Inflammatory macrophage treated with lipopolysaccharide for 4 hours (primary cell): Measurements from ENCODE around the gene ABCC6.
"Not testable (repeated sequence)": the region's sequence is repeated elsewhere in the genome, so short reads cannot be mapped to it uniquely, and the experiment has no call there.

Experiments
- DNase-seq: peaks from one replicate; pipeline ENCODE4 v3.0.0-alpha.2; 2020

The ABCC6 gene

GRCh38 chr16:16221382-16221781 is 1.9 kb downstream of the ABCC6 start:
- DNase-seq, result not testable (repeated sequence)

- DNase-seq, result not testable (repeated sequence)
Measured at GRCh38 chr16:16220449-16220848, 2.8 kb downstream of the ABCC6 start.

- DNase-seq, result not testable (repeated sequence)
Measured at GRCh38 chr16:16218787-16219186, 4.5 kb downstream of the ABCC6 start.

GRCh38 chr16:16218349-16218748 is 4.9 kb downstream of the ABCC6 start:
- DNase-seq, result not testable (repeated sequence)

GRCh38 chr16:16213863-16214293 is 9.4 kb downstream of the ABCC6 start:
- peak; percentile 85 for DNase-seq

- DNase-seq, result not testable (repeated sequence)
Measured at GRCh38 chr16:16211404-16211803, 11.9 kb downstream of the ABCC6 start.

DNA sequence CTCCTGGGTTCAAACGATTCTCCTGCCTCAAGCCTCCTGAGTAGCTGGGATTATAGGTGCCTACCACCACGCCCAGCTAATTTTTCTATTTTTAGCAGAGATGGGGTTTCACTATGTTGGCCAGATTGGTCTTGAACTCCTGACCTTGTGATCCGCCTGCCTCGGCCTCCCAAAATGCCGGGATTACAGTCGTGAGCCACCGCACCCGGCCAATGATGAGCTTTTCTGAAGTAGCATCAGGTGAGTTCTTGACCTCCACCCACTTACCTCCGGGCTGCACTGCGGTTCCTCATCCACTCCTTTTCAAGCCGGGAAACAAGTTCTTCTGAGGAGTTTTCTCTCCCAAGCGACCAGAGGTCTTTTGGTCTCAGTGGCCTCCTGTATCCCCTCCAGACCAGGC is 14.8 kb downstream of the ABCC6 start:
- DNase-seq, result not testable (repeated sequence)

DNA sequence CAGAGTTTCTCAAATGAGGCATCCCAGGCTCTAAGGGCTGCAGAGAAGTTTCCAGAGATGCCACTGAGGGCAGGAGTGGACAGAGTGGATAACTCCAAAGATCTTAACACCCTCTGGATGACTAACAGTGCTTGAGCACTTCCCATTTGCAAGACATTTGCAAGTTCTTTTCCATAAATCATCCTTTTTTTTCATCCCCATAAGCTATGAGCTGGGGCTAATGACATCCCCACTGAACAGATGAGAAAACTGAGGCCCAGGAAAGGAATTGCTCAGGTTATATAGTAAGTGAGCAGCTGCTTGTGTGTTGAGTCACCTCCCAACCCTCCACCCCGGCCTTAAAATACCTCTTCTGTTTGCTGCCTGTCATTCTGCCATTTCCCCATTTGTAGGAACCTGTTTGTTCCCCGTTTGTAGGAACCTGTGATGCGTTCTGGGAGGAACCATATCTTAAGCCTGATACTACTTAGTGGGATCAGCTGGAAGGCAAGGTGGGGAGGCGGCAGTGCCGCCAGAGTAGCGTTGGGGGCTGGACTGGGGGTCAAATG is 15.4 kb downstream of the ABCC6 start:
- DNase-seq, result peak; percentile 28

- peak; percentile 80 for DNase-seq
Measured at GRCh38 chr16:16207097-16207786, 16.1 kb downstream of the ABCC6 start.

- not testable (repeated sequence) for DNase-seq
Measured at GRCh38 chr16:16205864-16206263, 17.4 kb downstream of the ABCC6 start.

DNA sequence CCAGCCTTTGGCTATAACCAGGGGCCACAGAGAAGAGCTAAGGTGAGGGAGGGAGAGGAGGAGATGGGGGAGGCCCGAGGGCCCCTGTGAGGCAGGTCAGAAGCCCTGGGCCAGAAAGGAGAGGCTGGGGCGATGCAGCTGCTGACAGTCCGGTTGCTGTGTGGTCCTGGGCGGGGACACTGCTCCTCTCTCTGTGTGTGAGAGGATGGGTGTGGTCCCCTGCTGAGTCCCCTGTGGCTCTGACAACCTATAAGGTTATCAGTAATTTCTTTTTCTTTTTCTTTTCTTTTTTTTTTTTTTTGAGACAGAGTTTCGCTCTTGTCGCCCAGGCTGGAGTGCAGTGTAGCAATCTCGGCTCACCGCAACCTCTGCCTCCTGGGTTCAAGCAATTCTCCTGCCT is 18.7 kb downstream of the ABCC6 start:
- not testable (repeated sequence) for DNase-seq

DNA sequence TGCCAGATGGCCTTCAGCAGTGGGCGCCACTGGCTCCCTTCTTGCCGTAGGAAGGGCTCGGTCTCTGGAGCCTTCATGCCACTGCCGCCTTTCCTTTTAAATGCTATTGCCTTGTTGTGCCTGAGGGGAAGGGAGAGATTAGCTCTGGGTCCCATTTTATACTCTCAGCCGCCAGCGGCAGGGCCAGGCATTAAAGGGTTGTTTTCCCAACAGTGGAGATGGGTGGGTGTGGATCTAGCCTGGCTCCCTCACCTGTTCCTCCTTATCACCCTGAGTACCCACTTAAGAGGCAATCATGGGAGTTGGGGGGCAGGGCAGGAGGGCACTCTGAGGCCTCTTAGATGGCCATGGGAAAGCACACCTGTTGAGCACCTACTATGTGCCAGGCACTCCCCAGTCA is 19.8 kb downstream of the ABCC6 start:
- DNase-seq, result not testable (repeated sequence)

GRCh38 chr16:16202400-16203143 is 20.7 kb downstream of the ABCC6 start:
- peak; percentile 75 for DNase-seq

DNA sequence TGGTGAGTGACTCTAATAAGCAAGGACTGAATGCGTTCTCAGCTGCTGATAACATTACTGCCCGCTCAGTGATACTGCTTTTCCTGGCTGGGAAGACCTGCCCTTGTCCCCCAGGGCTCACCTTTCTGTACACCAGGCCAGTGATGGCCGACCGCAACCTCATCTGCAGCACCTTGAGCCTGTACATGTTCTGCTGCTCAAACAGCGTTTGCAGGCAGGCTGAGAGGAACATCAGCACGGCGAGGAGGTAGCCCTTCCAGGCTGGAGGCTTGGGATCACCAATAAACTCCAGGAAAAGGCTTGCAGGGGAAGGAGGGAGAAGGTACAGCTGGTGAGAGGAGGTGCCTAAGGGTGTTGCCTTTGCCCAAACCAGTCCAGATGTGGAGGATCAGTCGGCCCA is 21.4 kb downstream of the ABCC6 start:
- not testable (repeated sequence) for DNase-seq

DNA sequence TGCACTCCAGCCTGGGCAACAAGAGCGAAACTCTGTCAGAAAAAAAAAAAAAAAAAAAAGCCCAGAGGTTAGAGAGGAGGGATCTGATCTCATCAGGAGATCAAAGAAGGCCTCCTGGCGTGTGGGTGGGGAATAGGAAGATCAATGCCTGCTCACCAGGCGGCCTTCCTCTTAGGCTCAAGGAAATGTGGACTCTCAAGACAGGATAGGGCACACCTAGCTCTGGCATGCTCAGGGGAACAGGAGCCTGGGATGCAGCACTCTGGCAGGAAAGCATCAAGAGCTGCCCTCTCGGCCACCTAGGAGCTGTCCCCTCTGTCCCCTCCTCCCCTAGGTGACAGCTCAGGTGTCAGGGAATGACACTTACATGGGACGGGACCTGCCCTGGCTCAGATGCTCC is 22.9 kb downstream of the ABCC6 start:
- not testable (repeated sequence) for DNase-seq

DNA sequence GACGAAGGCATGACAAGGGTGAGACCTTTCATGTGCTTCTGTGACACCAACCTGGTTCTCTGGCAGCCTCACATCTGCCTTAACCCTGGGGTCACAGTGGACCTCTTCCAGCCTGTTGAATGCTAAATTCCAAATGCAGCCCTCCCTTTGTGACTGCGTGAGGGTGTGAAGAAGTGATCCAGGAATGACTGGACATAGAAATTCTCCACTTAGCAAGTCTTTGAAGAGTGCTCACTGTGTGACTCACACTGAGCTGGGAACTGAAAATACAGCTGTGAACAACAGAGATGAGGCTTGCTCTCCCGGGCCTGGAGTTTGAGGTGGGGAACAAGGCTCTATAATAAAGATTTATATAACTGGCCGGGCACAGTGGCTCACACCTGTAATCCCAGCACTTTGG is 23.9 kb downstream of the ABCC6 start:
- DNase-seq, result peak; percentile 37

DNA sequence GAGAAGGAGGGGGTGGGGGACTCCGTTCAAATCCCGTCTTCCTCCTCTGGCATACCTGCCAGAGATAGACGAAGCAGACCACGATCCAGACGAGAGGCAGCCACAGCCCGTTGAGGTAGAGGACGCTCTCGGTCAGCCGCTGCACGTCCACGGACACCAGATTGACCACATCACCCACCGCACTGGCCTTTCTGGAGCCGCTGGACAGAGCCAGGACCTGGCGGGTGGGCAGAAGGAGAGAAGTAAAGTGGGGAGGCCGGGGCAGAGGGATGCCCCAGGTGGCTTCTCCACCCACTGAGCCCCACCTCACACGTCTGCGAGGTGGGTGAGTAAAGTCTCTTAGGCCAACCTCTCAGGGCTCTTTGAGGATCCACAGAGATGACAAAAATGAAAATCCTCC is 25.3 kb downstream of the ABCC6 start:
- no peak for DNase-seq

GRCh38 chr16:16197331-16197730 is 26.0 kb downstream of the ABCC6 start:
- DNase-seq, result no peak

- no peak for DNase-seq
Measured at GRCh38 chr16:16196099-16196498, 27.2 kb downstream of the ABCC6 start.

- no peak for DNase-seq
Measured at GRCh38 chr16:16191493-16192167, 31.7 kb downstream of the ABCC6 start.

DNA sequence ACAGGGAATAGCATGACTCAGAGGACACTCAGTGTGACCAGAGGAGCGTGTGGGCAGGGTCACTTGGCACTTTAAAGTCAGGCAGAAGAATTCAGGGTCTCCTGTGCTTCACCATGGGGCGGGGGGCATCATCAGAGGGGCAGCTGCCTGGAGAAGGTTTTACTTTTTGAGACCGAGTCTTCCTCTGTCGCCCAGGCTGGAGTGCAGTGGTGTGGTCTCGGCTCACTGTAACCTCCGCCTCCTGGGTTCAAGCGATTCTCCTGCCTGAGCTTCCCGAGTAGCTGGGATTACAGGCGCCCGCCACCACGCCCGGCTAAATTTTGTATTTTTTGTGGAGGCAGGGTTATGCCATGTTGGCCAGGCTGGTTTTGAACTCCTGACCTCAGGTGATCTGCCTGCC is 32.3 kb downstream of the ABCC6 start:
- not testable (repeated sequence) for DNase-seq

- no peak for DNase-seq
Measured at GRCh38 chr16:16190546-16190945, 32.7 kb downstream of the ABCC6 start.

DNA sequence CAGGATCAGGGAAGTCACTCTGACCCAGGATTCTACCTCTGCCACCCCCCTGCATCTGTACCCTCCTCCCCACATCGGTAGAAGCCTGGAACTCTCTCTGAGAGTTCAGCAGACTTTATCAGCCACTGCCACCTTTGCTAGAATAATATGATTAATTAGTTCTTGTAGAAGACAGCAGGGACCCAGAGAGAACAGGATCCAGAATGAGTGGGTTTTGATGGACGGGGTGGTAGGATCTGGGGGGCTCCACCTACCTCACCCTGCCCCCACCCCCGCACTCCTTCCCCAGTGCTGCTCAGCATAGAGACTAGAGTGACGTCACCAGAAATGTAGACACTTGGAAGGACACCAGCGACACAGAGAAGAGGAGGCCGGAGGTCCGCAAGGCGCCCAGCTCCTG is 33.5 kb downstream of the ABCC6 start:
- DNase-seq, result no peak
